Left lung (tissue), 10 donors: Measurements from ENCODE around the gene GNG5. TPM values are rescaled to one million over a fixed set of nuclear protein-coding genes. Genes with fewer than 3 reads are reported as not detected.
"Not testable (repeated sequence)": the region's sequence is repeated elsewhere in the genome, so short reads cannot be mapped to it uniquely, and the experiment has no call there.

Experiments used
- ATAC-seq: fragments of 200-7000 bp; cut with Tn5 transposase; one replicate; pipeline ENCODE4 v1.9.1; 2020; ENCODE audit warnings: moderate library complexity
- DNase-seq, 4 donors: peaks; one replicate each; pipeline ENCODE4 v3.0.0-alpha.2; 2013 to 2020
- H3K27ac ChIP-seq, 2 donors: fragments of 200-600 bp; sonication (generic) in 1 of 2; one replicate each; pipeline versions ENCODE4 v1.5.0 to v1.8.0; 2020 to 2021
- H3K27me3 ChIP-seq, 2 donors: fragments of 200-600 bp; sonication (generic) in 1 of 2; one replicate each; pipeline versions ENCODE4 v1.5.0 to v1.8.0; 2020 to 2021
- H3K36me3 ChIP-seq, 2 donors: fragments of 200-600 bp; sonication (generic) in 1 of 2; one replicate each; pipeline versions ENCODE4 v1.5.0 to v1.8.0; 2020 to 2021
- H3K4me1 ChIP-seq, 2 donors: fragments of 200-600 bp; one replicate each; pipeline ENCODE4 v1.8.0; 2021
- H3K4me3 ChIP-seq, 2 donors: fragments of 200-600 bp; sonication (generic) in 1 of 2; one replicate each; pipeline versions ENCODE4 v1.5.0 to v1.8.0; 2020 to 2021; ENCODE audit warnings: mild to moderate bottlenecking in 1 of 2
- H3K9me3 ChIP-seq, 2 donors: fragments of 200-600 bp; sonication (generic) in 1 of 2; one replicate each; pipeline versions ENCODE4 v1.5.0 to v1.8.0; 2020 to 2021
- intact Hi-C, 2 donors: fragments of 100-400 bp; cut with DNase I; formaldehyde crosslinking; loops; one replicate each; pipeline versions ENCODE4 v1.11.2 to v1.14.2; 2022
- polyA plus RNA-seq, 6 donors: library from polyadenylated mRNA; unstranded; fragments of 120-200 nt; gene quantifications; one replicate each; pipeline ENCODE4 v1.2.1, GENCODE V29; 2013; ENCODE audit not compliant: insufficient read length in 6 of 6
- total RNA-seq, 2 donors: library from RNA; stranded (reverse); fragmentation: NEBNext Ultra II Directional; extraction: Animal tissue kit (Norgen Biotek cat#: 25700); gene quantifications; one replicate each; pipeline ENCODE4 v1.2.1, GENCODE V29; 2021
- TF ChIP-seq, protein P1 (sequence below), 2 donors: fragments of 200-600 bp; sonication (generic) in 1 of 2; IDR thresholded peaks; one replicate each; pipeline versions ENCODE4 v1.5.0 to v1.8.0; 2021; ENCODE audit warnings: antibody characterized with exemption in 2 of 2
- donor health status: DM: no; HTN: yes; CAD: no.
- donor health status: DM: no; HTN: no; CAD: no.

GNG5 gene
- total and polyA plus RNA-seq, 8 donors = 124 to 147 (median 141) TPM

DNA sequence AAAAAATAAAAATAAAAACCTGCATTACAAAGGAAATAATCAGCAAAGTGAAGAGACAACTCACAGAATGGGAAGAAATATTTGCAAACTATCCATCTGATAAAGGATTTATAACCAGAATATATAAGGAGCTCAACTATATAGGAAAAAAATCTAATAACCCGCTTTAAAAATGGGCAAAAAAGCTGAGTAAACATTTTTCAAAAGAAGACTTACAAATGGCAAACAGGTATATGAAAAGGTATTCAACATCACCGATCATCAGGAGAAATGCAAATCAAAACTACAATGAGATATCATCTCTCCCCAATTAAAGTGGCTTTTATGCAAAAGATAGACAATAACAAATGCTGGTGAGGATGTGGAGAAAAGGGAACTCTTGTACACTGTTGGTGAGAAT is 3.8 kb upstream of the GNG5 start:
- TF ChIP-seq, protein P1, sequence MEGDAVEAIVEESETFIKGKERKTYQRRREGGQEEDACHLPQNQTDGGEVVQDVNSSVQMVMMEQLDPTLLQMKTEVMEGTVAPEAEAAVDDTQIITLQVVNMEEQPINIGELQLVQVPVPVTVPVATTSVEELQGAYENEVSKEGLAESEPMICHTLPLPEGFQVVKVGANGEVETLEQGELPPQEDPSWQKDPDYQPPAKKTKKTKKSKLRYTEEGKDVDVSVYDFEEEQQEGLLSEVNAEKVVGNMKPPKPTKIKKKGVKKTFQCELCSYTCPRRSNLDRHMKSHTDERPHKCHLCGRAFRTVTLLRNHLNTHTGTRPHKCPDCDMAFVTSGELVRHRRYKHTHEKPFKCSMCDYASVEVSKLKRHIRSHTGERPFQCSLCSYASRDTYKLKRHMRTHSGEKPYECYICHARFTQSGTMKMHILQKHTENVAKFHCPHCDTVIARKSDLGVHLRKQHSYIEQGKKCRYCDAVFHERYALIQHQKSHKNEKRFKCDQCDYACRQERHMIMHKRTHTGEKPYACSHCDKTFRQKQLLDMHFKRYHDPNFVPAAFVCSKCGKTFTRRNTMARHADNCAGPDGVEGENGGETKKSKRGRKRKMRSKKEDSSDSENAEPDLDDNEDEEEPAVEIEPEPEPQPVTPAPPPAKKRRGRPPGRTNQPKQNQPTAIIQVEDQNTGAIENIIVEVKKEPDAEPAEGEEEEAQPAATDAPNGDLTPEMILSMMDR (IDR thresholded peaks at IDR 0.05) = no peak
- H3K27me3 ChIP-seq = no peaks in the 10 kb centered on the region
- ATAC-seq (no peak), DNase-seq (no peak)
- H3K27ac ChIP-seq = no peak overlapping the region
- H3K36me3 ChIP-seq = no peaks in the 10 kb centered on the region
- no peak overlapping the region for H3K4me3 ChIP-seq
- intact Hi-C loops = no loop called here
- H3K9me3 ChIP-seq = peaks cover 0 to 12% of the 10 kb centered on the region in 2 donors
- peaks cover 0 to 10% of the 10 kb centered on the region in 2 donors for H3K4me1 ChIP-seq

DNA sequence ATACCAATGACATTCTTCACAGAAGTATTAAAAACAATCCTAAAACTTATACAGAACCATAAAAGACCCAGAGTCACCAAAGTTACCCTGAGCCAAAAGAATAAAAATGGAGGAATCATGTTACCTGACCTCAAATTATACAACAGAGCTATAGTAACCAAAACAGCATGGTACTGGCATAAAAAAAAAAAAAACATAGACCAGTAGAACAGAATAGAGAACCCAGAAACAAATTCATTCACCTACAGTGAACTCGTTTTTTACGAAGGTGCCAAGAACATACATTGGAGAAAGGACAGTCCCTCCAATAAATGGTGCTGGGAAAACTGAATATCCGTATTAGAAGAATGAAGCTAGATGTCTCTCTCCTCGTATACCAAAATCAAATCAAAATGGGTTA is 2.6 kb upstream of the GNG5 start:
- no peak overlapping the region for H3K27ac ChIP-seq
- intact Hi-C loops = no loop called here
- DNase-seq = no peak

DNA sequence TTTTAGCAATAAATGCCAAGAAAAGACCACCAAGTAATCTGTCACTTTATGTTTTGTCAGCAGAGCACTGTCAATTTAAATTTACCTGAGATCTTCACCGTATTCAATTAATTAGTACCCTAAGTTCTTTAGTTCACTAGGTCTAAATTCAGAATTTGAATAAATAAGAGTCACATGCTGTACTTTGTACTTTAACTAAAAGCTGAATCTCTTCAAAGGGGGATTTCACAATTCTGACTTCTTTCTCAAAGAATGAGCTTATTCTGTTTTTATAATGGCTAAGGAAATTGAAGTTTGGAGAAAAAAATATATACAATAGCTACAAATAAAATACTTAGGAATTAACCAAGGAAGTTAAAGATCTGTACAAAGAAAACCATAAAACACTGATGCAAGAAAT is 2.1 kb upstream of the GNG5 start:
- intact Hi-C loops = no loop called here

More for the DNA sequence above, 2.6 kb upstream of the GNG5 start:
- no peak for ATAC-seq
- Histone ChIP-seq H3K27me3 (no peaks in the 10 kb centered on the region), H3K36me3 (no peaks in the 10 kb centered on the region), H3K4me1 (peaks cover 0 to 20% of the 10 kb centered on the region in 2 donors), H3K4me3 (no peak overlapping the region), H3K9me3 (peaks cover 0 to 12% of the 10 kb centered on the region in 2 donors)
- TF ChIP-seq, protein P1 (IDR thresholded peaks at IDR 0.05) = no peak

DNA sequence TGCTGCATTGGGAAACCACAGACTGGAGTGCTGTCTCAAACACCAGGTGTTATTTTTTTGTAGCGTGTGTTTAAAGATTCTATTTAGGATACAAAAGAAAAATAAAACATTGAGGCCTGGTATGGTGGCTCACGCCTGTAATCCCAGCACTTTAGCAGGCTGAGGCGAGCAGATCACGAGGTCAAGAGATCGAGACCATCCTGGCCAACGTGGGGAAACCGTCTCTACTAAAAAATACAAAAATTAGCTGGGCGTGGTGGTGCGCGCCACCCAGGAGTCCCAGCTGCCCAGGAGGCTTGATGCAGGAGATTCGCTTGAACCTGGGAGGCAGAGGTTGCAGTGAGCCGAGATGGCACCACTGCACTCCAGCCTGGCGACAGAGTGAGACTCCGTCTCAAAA is 1.5 kb upstream of the GNG5 start:
- H3K36me3 ChIP-seq, ATAC-seq, H3K4me3 ChIP-seq, DNase-seq, intact Hi-C loops, H3K27ac ChIP-seq, H3K27me3 ChIP-seq: not testable (repeated sequence)
- Histone ChIP-seq H3K9me3 (peaks cover 0 to 12% of the 10 kb centered on the region in 2 donors), H3K4me1 (peaks cover 11 to 32% of the 10 kb centered on the region in 2 donors)

More for the DNA sequence above, 2.1 kb upstream of the GNG5 start:
- ATAC-seq (no peak), DNase-seq (no peak)
- Histone ChIP-seq H3K27me3 (no peaks in the 10 kb centered on the region), H3K36me3 (no peaks in the 10 kb centered on the region), H3K9me3 (peaks cover 0 to 12% of the 10 kb centered on the region in 2 donors), H3K27ac (no peak overlapping the region), H3K4me1 (peaks cover 5 to 26% of the 10 kb centered on the region in 2 donors), H3K4me3 (no peak overlapping the region)
- TF ChIP-seq, protein P1 (IDR thresholded peaks at IDR 0.05) = no peak

DNA sequence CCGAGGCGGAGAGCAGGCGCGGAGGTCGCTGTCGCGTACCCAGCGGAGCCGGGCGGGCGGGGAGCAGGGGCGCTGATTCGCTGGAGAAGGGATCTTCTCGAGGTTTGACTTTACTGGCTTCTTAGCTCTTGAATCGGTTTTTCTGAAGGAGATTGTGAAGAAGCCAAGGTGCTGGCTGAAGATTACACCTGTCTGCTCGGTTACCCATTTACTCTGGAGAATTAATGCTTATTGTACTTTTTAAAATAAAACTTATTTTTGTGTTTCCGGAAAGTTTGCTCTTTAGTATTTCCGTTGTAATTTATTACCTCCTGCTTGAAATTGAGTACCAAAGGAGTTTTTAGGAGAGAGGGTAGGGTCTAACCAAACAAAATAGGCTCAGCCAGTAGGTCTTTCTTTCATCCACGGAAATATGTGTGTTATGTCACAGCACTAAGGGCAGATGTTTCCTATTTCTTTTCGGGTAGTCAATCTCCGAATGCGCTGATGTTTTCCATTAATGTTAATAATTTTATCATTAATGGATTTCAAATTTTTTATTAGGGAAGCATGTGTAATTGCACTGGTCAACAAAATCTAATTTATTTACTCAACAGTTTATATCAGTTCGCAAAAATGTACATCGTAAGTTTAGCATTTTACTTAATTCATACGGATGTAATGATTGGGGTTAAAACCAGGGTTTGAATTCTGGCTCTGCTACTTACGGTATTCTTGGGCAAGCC is 510 bp upstream of the GNG5 start:
- Histone ChIP-seq H3K4me1 (peaks cover 15 to 42% of the 10 kb centered on the region in 2 donors), H3K4me3 (peak overlapping the region; percentile 74 to 85), H3K27ac (peak overlapping the region; percentile 98 to 99), H3K9me3 (peaks cover 0 to 12% of the 10 kb centered on the region in 2 donors), H3K36me3 (peaks cover 0 to 7% of the 10 kb centered on the region in 2 donors), H3K27me3 (no peaks in the 10 kb centered on the region)
- ATAC-seq (no peak), DNase-seq (peak in 2 of 4 donors; percentile 17 to 18)
- intact Hi-C loops = no loop called here
- TF ChIP-seq, protein P1 (IDR thresholded peaks at IDR 0.05) = no peak
